Stomach smooth muscle (tissue), 2 donors: ENCODE results near the gene BICC1.

Experiments used
- H3K27ac ChIP-seq: one replicate; pipeline ENCODE4 v1.7.0; 2013; ENCODE audit warnings: mild to moderate bottlenecking, low read length, inconsistent platforms
- H3K27me3 ChIP-seq, 2 donors: one replicate each; pipeline ENCODE4 v1.7.0; 2013; ENCODE audit warnings: low read length in 2 of 2; ENCODE audit not compliant: insufficient read depth in 2 of 2, control insufficient read depth in 1 of 2
- H3K36me3 ChIP-seq, 2 donors: one replicate each; pipeline ENCODE4 v1.7.0; 2013; ENCODE audit warnings: low read length in 2 of 2; ENCODE audit not compliant: control insufficient read depth in 2 of 2, insufficient read depth in 2 of 2
- H3K4me1 ChIP-seq: one replicate; pipeline ENCODE4 v1.7.0; 2013; ENCODE audit warnings: low read length; ENCODE audit not compliant: control insufficient read depth, insufficient read depth
- H3K4me3 ChIP-seq, 2 donors: one replicate each; pipeline ENCODE4 v1.7.0; 2013; ENCODE audit warnings: low read length in 2 of 2
- H3K9ac ChIP-seq, 2 donors: one replicate each; pipeline ENCODE4 v1.7.0; 2013; ENCODE audit warnings: low read length in 2 of 2, mild to moderate bottlenecking in 1 of 2
- H3K9me3 ChIP-seq, 2 donors: one replicate each; pipeline ENCODE4 v1.7.0; 2013; ENCODE audit warnings: low read length in 2 of 2; ENCODE audit not compliant: control insufficient read depth in 2 of 2
- donor health status: healthy.
- donor health status: Pancreatic carcinoma.

The BICC1 gene, protein sequence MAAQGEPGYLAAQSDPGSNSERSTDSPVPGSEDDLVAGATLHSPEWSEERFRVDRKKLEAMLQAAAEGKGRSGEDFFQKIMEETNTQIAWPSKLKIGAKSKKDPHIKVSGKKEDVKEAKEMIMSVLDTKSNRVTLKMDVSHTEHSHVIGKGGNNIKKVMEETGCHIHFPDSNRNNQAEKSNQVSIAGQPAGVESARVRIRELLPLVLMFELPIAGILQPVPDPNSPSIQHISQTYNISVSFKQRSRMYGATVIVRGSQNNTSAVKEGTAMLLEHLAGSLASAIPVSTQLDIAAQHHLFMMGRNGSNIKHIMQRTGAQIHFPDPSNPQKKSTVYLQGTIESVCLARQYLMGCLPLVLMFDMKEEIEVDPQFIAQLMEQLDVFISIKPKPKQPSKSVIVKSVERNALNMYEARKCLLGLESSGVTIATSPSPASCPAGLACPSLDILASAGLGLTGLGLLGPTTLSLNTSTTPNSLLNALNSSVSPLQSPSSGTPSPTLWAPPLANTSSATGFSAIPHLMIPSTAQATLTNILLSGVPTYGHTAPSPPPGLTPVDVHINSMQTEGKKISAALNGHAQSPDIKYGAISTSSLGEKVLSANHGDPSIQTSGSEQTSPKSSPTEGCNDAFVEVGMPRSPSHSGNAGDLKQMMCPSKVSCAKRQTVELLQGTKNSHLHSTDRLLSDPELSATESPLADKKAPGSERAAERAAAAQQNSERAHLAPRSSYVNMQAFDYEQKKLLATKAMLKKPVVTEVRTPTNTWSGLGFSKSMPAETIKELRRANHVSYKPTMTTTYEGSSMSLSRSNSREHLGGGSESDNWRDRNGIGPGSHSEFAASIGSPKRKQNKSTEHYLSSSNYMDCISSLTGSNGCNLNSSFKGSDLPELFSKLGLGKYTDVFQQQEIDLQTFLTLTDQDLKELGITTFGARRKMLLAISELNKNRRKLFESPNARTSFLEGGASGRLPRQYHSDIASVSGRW

DNA sequence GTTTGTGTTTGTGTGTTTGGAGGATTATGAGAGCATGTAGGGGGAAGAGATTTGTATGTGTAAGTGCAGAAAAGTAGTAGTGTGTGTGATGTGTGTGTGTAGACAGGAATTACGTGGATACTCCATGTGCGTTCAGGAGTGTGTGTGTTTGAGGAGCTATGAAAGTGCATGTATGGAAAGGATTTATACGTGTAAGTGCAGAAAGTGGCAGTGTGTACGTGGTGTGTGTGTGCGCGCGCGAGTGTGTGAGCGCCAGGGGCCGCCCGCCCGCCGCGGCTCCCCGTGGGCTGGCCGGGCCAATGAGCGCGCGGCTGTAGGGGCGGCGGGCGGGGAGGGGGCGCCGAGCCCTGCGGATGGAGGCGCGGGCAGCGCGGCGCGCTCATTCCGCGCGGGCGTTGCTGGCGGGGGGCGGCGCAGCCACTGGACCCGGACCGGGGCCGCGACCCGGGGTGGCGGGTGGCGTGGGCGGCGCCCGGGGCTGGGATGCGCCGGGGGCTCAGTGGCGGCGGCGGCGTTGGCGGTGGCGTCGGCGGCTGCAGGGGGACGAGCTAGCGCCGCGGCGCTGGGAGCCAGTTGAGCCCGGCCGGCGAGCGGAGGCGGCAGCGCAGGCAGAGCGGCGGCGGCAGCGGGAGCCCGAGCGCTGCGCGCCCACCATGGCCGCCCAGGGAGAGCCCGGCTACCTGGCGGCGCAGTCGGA lies at the start of gene BICC1:
Gene BICC1, plus strand, starts transcription at position 382 of the 697 bp plus-strand sequence. Its CDS starts 272 bp downstream, at position 654.
- H3K36me3 ChIP-seq = no peaks in the 10 kb centered on the region
- no peaks in the 10 kb centered on the region for H3K9me3 ChIP-seq
- H3K4me3 ChIP-seq = peak within 1 kb of the TSS; percentile 74 to 82
- H3K27ac ChIP-seq = no peak within 1 kb of the TSS
- peak within 1 kb of the TSS; percentile 49 to 58 for H3K9ac ChIP-seq
- H3K4me1 ChIP-seq = peaks cover 4% of the 10 kb centered on the region
- peaks cover 2 to 7% of the 10 kb centered on the region in 2 donors for H3K27me3 ChIP-seq

DNA sequence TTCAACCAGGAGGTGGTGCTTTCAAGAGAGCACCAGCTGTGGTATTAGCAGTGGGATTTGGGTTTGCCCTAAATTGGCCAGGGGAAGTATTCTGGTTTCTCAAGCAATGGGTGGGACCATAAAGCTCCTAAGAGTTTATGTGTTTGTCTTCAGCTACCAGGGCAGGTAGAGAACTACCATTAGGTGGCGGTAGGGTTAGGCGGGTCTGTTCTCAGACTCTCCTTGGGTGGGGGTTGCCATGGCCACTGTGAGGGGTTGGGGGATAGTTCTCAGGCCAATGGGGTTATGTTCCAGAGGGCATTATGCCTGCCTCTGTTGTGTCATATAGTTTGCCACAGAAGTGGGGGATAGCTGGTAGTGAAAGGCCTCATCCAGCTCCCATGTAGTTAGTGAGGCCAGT lies 47.7 kb upstream of the BICC1 start:
- Histone ChIP-seq H3K9ac (no peak overlapping the region), H3K9me3 (peaks cover 0 to 2% of the 10 kb centered on the region in 2 donors), H3K4me1 (no peaks in the 10 kb centered on the region), H3K4me3 (no peak overlapping the region), H3K27ac (no peak overlapping the region), H3K27me3 (no peaks in the 10 kb centered on the region), H3K36me3 (no peaks in the 10 kb centered on the region)

DNA sequence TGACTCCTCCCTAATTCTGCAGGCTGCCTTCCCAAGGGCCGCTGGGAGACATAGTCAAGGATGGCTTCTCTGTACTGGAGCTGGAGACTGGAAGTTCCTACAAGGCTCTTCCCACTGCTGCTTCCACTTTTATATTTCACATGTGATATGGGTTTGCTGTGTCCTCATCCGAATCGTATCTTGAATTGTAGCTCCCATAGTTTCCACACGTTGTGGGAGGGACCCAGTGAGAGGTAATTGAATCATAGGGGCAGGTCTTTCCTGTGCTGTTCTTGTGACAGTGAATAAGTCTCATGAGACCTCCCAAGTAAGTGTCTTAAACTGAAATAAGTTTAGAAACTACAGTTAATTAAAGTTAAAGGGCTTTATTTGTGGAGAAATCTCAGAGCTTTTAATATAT lies 47.0 kb upstream of the BICC1 start:
- H3K27ac ChIP-seq = no peak overlapping the region
- no peaks in the 10 kb centered on the region for H3K4me1 ChIP-seq
- H3K9ac ChIP-seq = no peak overlapping the region
- peaks cover 0 to 2% of the 10 kb centered on the region in 2 donors for H3K9me3 ChIP-seq
- H3K27me3 ChIP-seq = no peaks in the 10 kb centered on the region
- H3K4me3 ChIP-seq = no peak overlapping the region
- no peaks in the 10 kb centered on the region for H3K36me3 ChIP-seq

DNA sequence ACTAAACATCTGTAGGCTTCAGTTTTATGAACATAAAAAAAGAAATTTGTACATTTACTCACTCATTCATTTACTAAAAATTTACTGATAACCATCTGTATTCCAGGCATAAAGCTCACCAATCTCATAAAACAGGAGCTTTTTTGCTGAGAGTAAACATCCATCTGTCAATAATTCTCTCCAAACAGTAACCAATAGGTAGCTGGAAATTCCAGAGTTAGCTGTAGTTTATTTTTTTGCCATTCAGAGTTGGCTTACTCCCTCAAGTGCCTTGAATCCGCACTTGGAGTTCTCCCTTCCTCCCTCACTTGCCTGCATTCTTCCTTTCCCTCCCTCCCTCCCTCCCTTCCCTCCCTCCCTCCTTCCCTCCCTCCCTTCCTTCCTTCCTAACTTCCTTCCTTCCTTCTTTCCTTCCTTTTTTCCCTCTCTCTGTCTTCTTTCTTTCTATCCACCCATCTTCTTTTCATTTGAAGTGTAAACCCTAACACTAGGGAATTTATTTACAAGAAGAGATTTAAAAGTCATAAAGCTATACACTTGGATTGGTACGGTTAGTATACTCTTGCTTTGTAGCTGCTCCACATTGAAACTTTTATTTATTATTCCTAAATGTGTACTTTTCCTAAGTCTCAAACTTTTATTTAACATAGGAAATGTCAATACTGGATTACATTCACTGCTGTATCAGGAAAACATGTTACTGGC lies 44.6 kb upstream of the BICC1 start:
- no peaks in the 10 kb centered on the region for H3K36me3 ChIP-seq
- H3K9ac ChIP-seq = no peak overlapping the region
- H3K4me3 ChIP-seq = no peak overlapping the region
- H3K4me1 ChIP-seq = no peaks in the 10 kb centered on the region
- H3K27ac ChIP-seq = no peak overlapping the region
- no peaks in the 10 kb centered on the region for H3K9me3 ChIP-seq
- no peaks in the 10 kb centered on the region for H3K27me3 ChIP-seq

DNA sequence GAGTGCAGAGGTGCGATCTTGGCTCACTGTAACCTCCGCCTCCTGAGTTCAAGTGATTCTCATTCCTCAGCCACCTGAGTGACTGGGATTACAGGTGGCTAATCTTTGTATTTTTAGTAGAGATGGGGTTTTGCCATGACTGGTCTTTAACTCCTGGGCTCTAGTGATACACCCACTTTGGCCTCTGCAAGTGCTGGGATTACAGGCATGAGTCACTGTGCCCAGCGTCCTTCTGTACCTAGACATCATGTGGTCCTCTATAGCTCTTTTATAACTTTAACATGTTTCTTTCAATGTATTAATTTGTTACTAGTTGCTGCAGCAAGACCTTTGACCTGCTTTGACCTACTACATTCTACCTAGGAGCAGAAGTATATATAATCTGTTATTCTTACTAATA lies 38.7 kb upstream of the BICC1 start:
- Histone ChIP-seq H3K27ac (no peak overlapping the region), H3K4me1 (no peaks in the 10 kb centered on the region), H3K27me3 (no peaks in the 10 kb centered on the region), H3K9ac (no peak overlapping the region), H3K36me3 (no peaks in the 10 kb centered on the region), H3K9me3 (no peaks in the 10 kb centered on the region), H3K4me3 (no peak overlapping the region)

DNA sequence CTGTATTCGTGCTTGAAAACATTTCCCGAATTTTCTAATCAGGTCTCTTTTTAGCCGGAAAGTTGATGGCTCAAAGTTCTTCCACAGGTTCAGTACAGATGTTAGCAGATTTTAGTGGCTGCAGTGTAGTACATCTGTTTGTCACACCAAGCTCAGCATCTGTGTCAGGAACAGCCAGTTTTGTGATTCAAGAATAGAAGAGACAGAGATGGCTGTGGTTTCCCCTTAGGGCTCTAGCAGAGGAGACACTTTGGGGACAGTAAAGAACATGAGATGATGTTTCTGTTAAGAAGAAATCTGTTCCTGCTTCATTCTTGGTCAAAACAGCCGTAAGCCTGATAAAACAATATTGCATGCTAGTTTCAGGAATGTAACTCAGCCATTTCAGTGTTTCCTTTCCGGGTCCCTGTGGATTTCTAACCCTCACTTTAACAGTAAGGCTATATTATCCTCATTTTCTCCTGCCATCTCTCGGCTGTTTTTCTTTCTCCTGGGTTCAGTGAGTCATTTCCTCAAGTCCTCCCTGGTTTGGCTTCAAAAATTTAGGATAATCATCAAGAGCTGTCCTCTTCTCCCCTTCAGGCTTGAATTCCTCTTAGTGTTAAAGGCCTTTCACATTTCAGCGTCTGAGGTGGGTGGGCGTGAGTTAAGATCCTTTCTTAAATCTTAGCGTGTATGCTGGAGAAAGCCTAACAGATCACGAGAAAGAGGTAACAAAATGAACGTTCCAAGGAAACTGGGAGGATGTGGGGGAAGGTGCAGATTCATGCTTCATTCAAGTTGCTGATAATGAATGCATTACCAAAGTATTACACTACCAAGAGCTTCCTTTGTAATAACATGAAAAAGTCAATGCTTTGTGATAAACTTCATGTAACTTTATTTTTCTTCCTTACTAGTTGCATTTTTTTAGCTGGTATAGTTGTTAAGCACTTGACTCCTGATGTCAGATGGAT lies 37.1 kb upstream of the BICC1 start:
- no peak overlapping the region for H3K4me3 ChIP-seq
- H3K9me3 ChIP-seq = no peaks in the 10 kb centered on the region
- no peaks in the 10 kb centered on the region for H3K27me3 ChIP-seq
- no peak overlapping the region for H3K9ac ChIP-seq
- no peaks in the 10 kb centered on the region for H3K36me3 ChIP-seq
- no peaks in the 10 kb centered on the region for H3K4me1 ChIP-seq
- no peak overlapping the region for H3K27ac ChIP-seq

DNA sequence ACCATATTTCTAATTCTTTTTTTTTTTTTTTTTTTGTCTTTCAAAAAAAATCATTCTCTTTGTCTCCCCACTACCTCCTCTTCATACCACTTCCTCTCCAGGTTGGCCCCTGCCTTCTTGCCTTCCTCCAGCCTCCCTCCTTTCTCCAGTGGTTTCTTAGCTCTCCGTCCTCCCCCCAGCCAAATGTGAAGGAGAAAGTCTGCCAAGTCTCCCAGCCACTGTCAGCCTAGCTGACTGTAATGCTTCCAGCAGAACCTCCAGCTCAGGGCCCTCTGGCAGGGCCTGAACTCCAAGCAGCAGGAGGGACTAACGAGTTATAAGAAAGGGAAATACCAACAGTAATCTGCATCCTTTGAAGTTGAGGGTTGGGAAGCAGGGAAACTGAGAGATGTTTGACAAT lies 35.5 kb upstream of the BICC1 start:
- Histone ChIP-seq H3K27ac (no peak overlapping the region), H3K9ac (no peak overlapping the region), H3K27me3 (no peaks in the 10 kb centered on the region), H3K4me3 (no peak overlapping the region), H3K4me1 (no peaks in the 10 kb centered on the region), H3K36me3 (no peaks in the 10 kb centered on the region), H3K9me3 (no peaks in the 10 kb centered on the region)

DNA sequence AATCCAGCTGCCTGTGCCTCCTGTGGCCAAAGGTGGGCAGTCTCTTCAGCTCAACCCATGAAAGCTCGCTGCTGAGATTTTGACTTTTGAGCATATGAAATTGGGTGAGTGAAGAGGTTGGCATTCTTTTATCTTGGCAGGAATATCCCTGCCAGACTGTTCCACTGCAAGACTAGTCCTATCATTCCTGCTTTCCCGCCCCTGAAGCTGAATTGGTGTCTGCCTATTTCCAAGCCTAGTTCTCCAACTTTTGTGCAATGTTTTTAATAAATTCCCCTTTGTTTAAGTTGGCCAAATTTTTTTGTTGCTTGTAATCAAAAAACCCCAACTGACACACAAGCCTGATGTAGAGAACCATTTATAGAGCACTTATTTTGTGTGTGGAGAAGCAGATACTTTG lies 34.8 kb upstream of the BICC1 start:
- Histone ChIP-seq H3K4me1 (no peaks in the 10 kb centered on the region), H3K27me3 (no peaks in the 10 kb centered on the region), H3K4me3 (no peak overlapping the region), H3K9me3 (no peaks in the 10 kb centered on the region), H3K27ac (no peak overlapping the region), H3K9ac (no peak overlapping the region), H3K36me3 (no peaks in the 10 kb centered on the region)

DNA sequence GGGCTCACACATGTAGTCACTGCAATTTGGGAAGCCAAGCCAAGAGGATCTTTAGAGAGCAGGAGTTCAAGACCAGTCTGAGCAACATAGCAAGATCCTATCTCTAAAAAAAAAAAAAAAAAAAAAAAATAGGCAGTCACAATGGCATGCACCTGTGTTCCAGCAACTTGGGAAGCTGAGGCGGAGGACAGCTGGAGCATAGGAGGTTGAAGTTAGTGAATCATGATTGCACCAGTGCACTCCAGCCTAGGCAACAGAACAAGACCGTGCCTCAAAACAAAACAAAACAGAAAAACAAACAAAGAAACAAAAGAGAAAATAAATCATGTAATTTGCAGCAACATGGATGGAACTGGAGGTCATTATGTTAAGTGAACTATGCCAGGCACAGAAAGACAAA lies 33.6 kb upstream of the BICC1 start:
- H3K4me1 ChIP-seq = no peaks in the 10 kb centered on the region
- H3K36me3 ChIP-seq = no peaks in the 10 kb centered on the region
- no peaks in the 10 kb centered on the region for H3K9me3 ChIP-seq
- H3K27ac ChIP-seq = no peak overlapping the region
- no peaks in the 10 kb centered on the region for H3K27me3 ChIP-seq
- no peak overlapping the region for H3K9ac ChIP-seq
- no peak overlapping the region for H3K4me3 ChIP-seq
